ENCODE results near the gene PRMT2.

DNA sequence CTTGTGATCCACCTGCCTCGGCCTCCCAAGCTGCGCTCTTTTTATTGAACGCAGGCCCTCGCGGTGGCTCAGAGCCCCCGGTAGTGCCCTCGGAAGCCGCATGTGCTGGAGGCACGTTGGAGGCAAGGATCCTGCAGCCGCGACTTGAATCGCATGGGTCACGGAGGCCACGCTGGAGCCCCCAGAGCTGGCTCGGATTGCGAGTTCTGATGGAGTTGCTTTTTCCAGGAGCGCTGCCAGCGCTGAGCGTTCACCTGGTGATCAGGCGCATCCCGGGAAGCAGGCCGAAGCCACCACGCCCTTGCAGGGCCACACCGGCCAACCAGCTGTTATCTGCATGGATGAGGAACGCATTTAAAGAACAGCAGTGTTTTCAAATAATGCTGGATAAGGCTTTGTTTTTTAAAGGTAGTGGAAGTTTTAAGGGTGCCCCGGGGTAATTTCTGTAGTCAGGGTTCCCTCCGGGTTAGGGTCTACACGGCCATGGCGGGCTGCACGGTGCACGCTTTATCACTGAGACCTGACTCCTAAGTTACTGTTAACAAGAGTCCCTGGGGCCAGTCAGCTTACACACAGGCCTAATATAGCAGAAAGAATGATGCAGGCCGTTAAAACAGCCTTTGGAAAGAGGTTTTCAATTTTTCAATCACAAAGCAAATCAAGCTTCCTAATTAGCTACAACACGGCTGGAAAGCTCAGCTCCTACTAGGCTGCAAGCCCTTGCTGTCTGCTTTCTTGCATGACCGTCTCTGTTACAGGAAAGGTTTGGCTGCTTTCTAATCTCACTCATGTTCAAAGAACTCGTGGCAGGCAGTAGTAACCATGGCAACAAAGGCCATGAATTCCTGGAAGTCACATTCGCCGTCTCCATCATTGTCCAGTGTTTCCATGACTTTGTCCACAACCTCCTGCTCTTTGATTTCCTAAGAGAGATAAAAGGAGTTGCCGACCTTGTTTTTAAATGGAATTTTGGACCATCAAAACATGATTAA lies 36.6 kb upstream of the PRMT2 start:
- TF ChIP-seq, protein P1, sequence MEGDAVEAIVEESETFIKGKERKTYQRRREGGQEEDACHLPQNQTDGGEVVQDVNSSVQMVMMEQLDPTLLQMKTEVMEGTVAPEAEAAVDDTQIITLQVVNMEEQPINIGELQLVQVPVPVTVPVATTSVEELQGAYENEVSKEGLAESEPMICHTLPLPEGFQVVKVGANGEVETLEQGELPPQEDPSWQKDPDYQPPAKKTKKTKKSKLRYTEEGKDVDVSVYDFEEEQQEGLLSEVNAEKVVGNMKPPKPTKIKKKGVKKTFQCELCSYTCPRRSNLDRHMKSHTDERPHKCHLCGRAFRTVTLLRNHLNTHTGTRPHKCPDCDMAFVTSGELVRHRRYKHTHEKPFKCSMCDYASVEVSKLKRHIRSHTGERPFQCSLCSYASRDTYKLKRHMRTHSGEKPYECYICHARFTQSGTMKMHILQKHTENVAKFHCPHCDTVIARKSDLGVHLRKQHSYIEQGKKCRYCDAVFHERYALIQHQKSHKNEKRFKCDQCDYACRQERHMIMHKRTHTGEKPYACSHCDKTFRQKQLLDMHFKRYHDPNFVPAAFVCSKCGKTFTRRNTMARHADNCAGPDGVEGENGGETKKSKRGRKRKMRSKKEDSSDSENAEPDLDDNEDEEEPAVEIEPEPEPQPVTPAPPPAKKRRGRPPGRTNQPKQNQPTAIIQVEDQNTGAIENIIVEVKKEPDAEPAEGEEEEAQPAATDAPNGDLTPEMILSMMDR (conservative IDR thresholded peaks at IDR 0.05; ENCODE audit: low read depth in 2 of 2): no peak
- no peak for TF ChIP-seq EZH2 (IDR thresholded peaks at IDR 0.05; ENCODE audit: low read depth, unreplicated experiment)

Data from GM23338 (cell line).